Stimulated activated CD8-positive, alpha-beta memory T cell treated with anti-CD3 and anti-CD28 coated beads, Interleukin-4, amount 100 ng/mL, for 48 hours (primary cell): ENCODE measurements around the gene SSH3.

Experiments
- DNase-seq: peaks from one replicate; pipeline ENCODE4 v3.0.0-alpha.2; 2020

The SSH3 gene

GRCh38 chr11:67303132-67303834, at the start of gene SSH3:
TSS of gene SSH3 (plus strand) at chr11:67303530. CDS start at chr11:67303626, 96 bp downstream.
- peak; percentile 69 for DNase-seq

GRCh38 chr11:67253872-67254624, 49.3 kb upstream of the SSH3 start:
- DNase-seq: no peak

GRCh38 chr11:67254798-67255197, 48.5 kb upstream of the SSH3 start:
- no peak for DNase-seq

- no peak for DNase-seq
Observed at GRCh38 chr11:67255353-67255752, 48.0 kb upstream of the SSH3 start.

GRCh38 chr11:67255864-67256263, 47.5 kb upstream of the SSH3 start:
- DNase-seq: no peak

GRCh38 chr11:67256477-67257135, 46.7 kb upstream of the SSH3 start:
- DNase-seq: no peak

GRCh38 chr11:67260406-67260805, 42.9 kb upstream of the SSH3 start:
- no peak for DNase-seq

- DNase-seq: peak; percentile 78
Observed at GRCh38 chr11:67260885-67261639, 42.3 kb upstream of the SSH3 start.

GRCh38 chr11:67261640-67261945, 41.7 kb upstream of the SSH3 start:
- no peak for DNase-seq

- DNase-seq: no peak
Observed at GRCh38 chr11:67261946-67262681, 41.2 kb upstream of the SSH3 start.

GRCh38 chr11:67262731-67263675, 40.3 kb upstream of the SSH3 start:
- peak; percentile 85 for DNase-seq

GRCh38 chr11:67264260-67264659, 39.1 kb upstream of the SSH3 start:
- DNase-seq: no peak

- no peak for DNase-seq
Observed at GRCh38 chr11:67264877-67265632, 38.3 kb upstream of the SSH3 start.

GRCh38 chr11:67265633-67266448, 37.5 kb upstream of the SSH3 start:
- DNase-seq: peak; percentile 86

GRCh38 chr11:67266449-67267187, 36.7 kb upstream of the SSH3 start, which contains the start of gene GRK2:
TSS of gene GRK2 (plus strand) at chr11:67266473. CDS start at chr11:67266700, 227 bp downstream.
- DNase-seq: no peak

GRCh38 chr11:67267188-67268080, 35.9 kb upstream of the SSH3 start:
- peak; percentile 59 for DNase-seq

GRCh38 chr11:67268081-67268961, 35.0 kb upstream of the SSH3 start:
- peak; percentile 83 for DNase-seq
